Uterus (tissue), 2 donors: Measurements from ENCODE around the gene TMC6.

ENCODE experiments used
- POLR2A ChIP-seq, 2 donors: fragments of 450-650 bp; IDR thresholded peaks; one replicate each; pipeline ENCODE4 v1.6.1; 2016; ENCODE audit warnings: antibody characterized with exemption in 2 of 2, mild to moderate bottlenecking in 1 of 2, moderate library complexity in 1 of 2
- TF ChIP-seq, protein P1 (sequence below), 4 experiments: fragments of 200-600 bp in 2 of 4; fragments of 450-650 bp in 2 of 4; sonication (generic) in 2 of 4; IDR thresholded peaks; one replicate each; pipeline ENCODE4 v1.5.1; 2016 to 2019; ENCODE audit warnings: antibody characterized with exemption in 4 of 4, mild to moderate bottlenecking in 2 of 4, moderate library complexity in 1 of 4

DNA sequence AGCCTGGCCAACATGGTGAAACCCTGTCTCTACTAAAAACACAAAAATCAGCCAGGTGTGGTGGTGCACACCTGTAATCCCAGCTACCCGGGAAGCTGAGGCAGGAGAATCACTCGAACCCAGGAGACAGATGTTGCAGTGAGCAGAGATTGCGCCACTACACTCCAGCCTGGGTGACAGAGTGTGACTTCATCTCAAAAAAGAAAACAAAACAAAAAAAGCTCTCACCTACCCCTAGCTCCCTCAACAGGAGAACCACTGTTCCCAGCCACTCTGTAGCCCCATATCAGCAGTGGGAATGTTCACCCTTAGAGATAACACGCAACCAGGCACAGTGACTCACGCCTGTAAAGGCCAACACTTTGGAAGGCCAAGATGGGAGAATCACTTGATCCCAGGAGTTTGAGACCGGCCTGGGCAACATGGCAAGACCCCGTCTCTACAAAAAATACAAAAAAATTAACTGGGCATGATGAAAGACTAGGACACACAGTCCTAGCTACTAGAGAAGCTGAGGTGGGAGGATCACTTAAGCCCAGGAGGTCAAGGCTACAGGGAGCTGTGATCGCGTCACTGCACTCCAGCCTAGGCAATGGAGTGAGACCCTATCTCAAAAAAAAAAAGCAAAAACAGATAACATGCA is 7.4 kb upstream of the TMC6 start:
- TF ChIP-seq, protein P1, sequence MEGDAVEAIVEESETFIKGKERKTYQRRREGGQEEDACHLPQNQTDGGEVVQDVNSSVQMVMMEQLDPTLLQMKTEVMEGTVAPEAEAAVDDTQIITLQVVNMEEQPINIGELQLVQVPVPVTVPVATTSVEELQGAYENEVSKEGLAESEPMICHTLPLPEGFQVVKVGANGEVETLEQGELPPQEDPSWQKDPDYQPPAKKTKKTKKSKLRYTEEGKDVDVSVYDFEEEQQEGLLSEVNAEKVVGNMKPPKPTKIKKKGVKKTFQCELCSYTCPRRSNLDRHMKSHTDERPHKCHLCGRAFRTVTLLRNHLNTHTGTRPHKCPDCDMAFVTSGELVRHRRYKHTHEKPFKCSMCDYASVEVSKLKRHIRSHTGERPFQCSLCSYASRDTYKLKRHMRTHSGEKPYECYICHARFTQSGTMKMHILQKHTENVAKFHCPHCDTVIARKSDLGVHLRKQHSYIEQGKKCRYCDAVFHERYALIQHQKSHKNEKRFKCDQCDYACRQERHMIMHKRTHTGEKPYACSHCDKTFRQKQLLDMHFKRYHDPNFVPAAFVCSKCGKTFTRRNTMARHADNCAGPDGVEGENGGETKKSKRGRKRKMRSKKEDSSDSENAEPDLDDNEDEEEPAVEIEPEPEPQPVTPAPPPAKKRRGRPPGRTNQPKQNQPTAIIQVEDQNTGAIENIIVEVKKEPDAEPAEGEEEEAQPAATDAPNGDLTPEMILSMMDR (IDR thresholded peaks at IDR 0.05) = no peak
- TF ChIP-seq POLR2A (IDR thresholded peaks at IDR 0.05) = no peak
